Measurements from ENCODE around the gene DOCK9.

- TF ChIP-seq CTCF (IDR thresholded peaks at IDR 0.05) (no peak), POLR2A (IDR thresholded peaks at IDR 0.05) (no peak)
Observed at GRCh38 chr13:98792785-98793495, 184.9 kb downstream of the DOCK9 start.

Data from ovary (tissue), 3 donors.